Measurements from ENCODE around the gene RNGTT. TPM values are rescaled to one million over a fixed set of nuclear protein-coding genes. Genes with fewer than 3 reads are reported as not detected.

RNGTT gene
- total RNA-seq, 1 donor from 2014 or later: 9.1 TPM

GRCh38 chr6:88599571-88599970 lies 363.8 kb downstream of the RNGTT start:
- no peak for DNase-seq (ENCODE audit: low spot score)

- no peak for DNase-seq (ENCODE audit: low spot score)
Measured at GRCh38 chr6:88596801-88597200, 366.6 kb downstream of the RNGTT start.

- DNase-seq (ENCODE audit: low spot score): no peak
Measured at GRCh38 chr6:88588938-88589337, 374.5 kb downstream of the RNGTT start.

GRCh38 chr6:88587150-88587520 lies 376.3 kb downstream of the RNGTT start:
- DNase-seq (ENCODE audit: low spot score): no peak

GRCh38 chr6:88586371-88587149 lies 376.9 kb downstream of the RNGTT start:
- no peak for DNase-seq (ENCODE audit: low spot score)

- no peak for DNase-seq (ENCODE audit: low spot score)
Measured at GRCh38 chr6:88585276-88585692, 378.1 kb downstream of the RNGTT start.

- no peak for DNase-seq (ENCODE audit: low spot score)
Measured at GRCh38 chr6:88584581-88585275, 378.7 kb downstream of the RNGTT start.

- DNase-seq (ENCODE audit: low spot score): no peak
Measured at GRCh38 chr6:88577461-88577860, 386.0 kb downstream of the RNGTT start.

- DNase-seq (ENCODE audit: low spot score): no peak
Measured at GRCh38 chr6:88575536-88575935, 387.9 kb downstream of the RNGTT start.

- no peak for DNase-seq (ENCODE audit: low spot score)
Measured at GRCh38 chr6:88574651-88575050, 388.8 kb downstream of the RNGTT start.

- no peak for DNase-seq (ENCODE audit: low spot score)
Measured at GRCh38 chr6:88574031-88574430, 389.4 kb downstream of the RNGTT start.

- DNase-seq (ENCODE audit: low spot score): no peak
Measured at GRCh38 chr6:88573561-88573960, 389.9 kb downstream of the RNGTT start.

- DNase-seq (ENCODE audit: low spot score): no peak
Measured at GRCh38 chr6:88572449-88573139, 390.8 kb downstream of the RNGTT start.

- no peak for DNase-seq (ENCODE audit: low spot score)
Measured at GRCh38 chr6:88569959-88570358, 393.5 kb downstream of the RNGTT start.

GRCh38 chr6:88567696-88568095 lies 395.7 kb downstream of the RNGTT start:
- DNase-seq (ENCODE audit: low spot score): no peak

GRCh38 chr6:88566746-88567534 lies 396.5 kb downstream of the RNGTT start:
- DNase-seq (ENCODE audit: low spot score): no peak

GRCh38 chr6:88565836-88566235 lies 397.6 kb downstream of the RNGTT start:
- DNase-seq (ENCODE audit: low spot score): no peak

- DNase-seq (ENCODE audit: low spot score): no peak
Measured at GRCh38 chr6:88565409-88565811, 398.0 kb downstream of the RNGTT start.

- DNase-seq (ENCODE audit: low spot score): no peak
Measured at GRCh38 chr6:88563277-88563625, 400.2 kb downstream of the RNGTT start.

GRCh38 chr6:88562353-88563276 lies 400.8 kb downstream of the RNGTT start:
- DNase-seq (ENCODE audit: low spot score): no peak

- DNase-seq (ENCODE audit: low spot score): no peak
Measured at GRCh38 chr6:88561954-88562315, 401.5 kb downstream of the RNGTT start.
